HL-60 (cell line): ENCODE measurements around the gene TRAPPC6A.

Experiments used
- CTCF ChIP-seq: IDR thresholded peaks from one replicate; pipeline ENCODE4 v1.5.1; 2011; ENCODE audit warnings: low read length, control low read depth, inconsistent platforms; ENCODE audit not compliant: insufficient read depth
- GABPA ChIP-seq: IDR thresholded peaks from 2 replicates; pipeline ENCODE4 v1.6.1; 2012; ENCODE audit warnings: low read depth
- REST ChIP-seq: IDR thresholded peaks from 2 replicates; pipeline ENCODE4 v1.6.1; 2012; ENCODE audit warnings: low read depth; ENCODE audit not compliant: insufficient replicate concordance

- TF ChIP-seq GABPA (no peak), CTCF (no peak), REST (no peak)
Observed at GRCh38 chr19:45140144-45140503, 37.9 kb downstream of the TRAPPC6A start.
